ENCODE measurements around the gene RNF5. TPM values are rescaled to one million over a fixed set of nuclear protein-coding genes. Genes with fewer than 3 reads are reported as not detected.

Gene RNF5
- total and polyA plus RNA-seq, 9 of the 15 experiments (the other 6 are each of a cell fraction or from before 2014, with no cell fraction given) = 62.2 to 245 (median 129) TPM

- TF ChIP-seq RCOR1 (IDR thresholded peaks at IDR 0.05; ENCODE audit: borderline replicate concordance in 1 of 2, low read depth in 2 of 2, low read length in 2 of 2) = no peak
- no peak for TF ChIP-seq ILK (tag; IDR thresholded peaks at IDR 0.05; ENCODE audit: borderline replicate concordance, low read depth)
- TF ChIP-seq ATF2 (CRISPR knock-in tag; IDR thresholded peaks at IDR 0.05) = no peak
- peak; percentile 45; the same call in 1 of the 2 replicates for TF ChIP-seq DPF2 (IDR thresholded peaks at IDR 0.05)
- TF ChIP-seq HMBOX1 (IDR thresholded peaks at IDR 0.05) = 0 out of 2 replicates have a peak, but pooled peaks have one; percentile 34
- TF ChIP-seq OTX1 (CRISPR knock-in tag; IDR thresholded peaks at IDR 0.05) = no peak
- TF ChIP-seq XRCC4 (IDR thresholded peaks at IDR 0.05; ENCODE audit: extremely low read depth, insufficient read depth, insufficient read length) = no peak
- no peak for TF ChIP-seq POU5F1 (IDR thresholded peaks at IDR 0.05; ENCODE audit: borderline replicate concordance, low read depth, low read length, partially characterized antibody)
- TF ChIP-seq DNMT1 (IDR thresholded peaks at IDR 0.05) = no peak
- no peak for TF ChIP-seq ZNF24 (IDR thresholded peaks at IDR 0.05)
- TF ChIP-seq MEF2A (IDR thresholded peaks at IDR 0.05; ENCODE audit: control insufficient read depth, low read depth, low read length) = no peak
- TF ChIP-seq HDAC3 (IDR thresholded peaks at IDR 0.05; ENCODE audit: borderline replicate concordance, partially characterized antibody) = no peak
- TF ChIP-seq ZNF239 (CRISPR knock-in tag; IDR thresholded peaks at IDR 0.05) = no peak
- TF ChIP-seq ZNF311 (CRISPR knock-in tag; IDR thresholded peaks at IDR 0.05) = no peak
- TF ChIP-seq HNRNPH1 (optimal IDR thresholded peaks at IDR 0.05; ENCODE audit: low read depth, low read length) = no peak
- TF ChIP-seq HLTF (IDR thresholded peaks at IDR 0.05) = no peak
- no peak for TF ChIP-seq ARID3B (CRISPR knock-in tag; IDR thresholded peaks at IDR 0.05; ENCODE audit: borderline replicate concordance)
- TF ChIP-seq PRDM10 (IDR thresholded peaks at IDR 0.05; ENCODE audit: partially characterized antibody) = peak; percentile 6
These were observed 589 bp downstream of the RNF5 start (continued) for GRCh38 chr6:32178547-32179440.

All from K562 (cell line).